HG03520 (cell line): ENCODE results near the gene SST.

Experiments
- ATAC-seq: cut with Tn5 transposase; IDR thresholded peaks from one replicate; pipeline ENCODE4 v1.9.1; 2021; ENCODE audit warnings: mild to moderate bottlenecking, moderate library complexity; ENCODE audit not compliant: unreplicated experiment

The SST gene

GRCh38 chr3:187636528-187636927 is 33.7 kb downstream of the SST start:
- no peak for ATAC-seq

DNA sequence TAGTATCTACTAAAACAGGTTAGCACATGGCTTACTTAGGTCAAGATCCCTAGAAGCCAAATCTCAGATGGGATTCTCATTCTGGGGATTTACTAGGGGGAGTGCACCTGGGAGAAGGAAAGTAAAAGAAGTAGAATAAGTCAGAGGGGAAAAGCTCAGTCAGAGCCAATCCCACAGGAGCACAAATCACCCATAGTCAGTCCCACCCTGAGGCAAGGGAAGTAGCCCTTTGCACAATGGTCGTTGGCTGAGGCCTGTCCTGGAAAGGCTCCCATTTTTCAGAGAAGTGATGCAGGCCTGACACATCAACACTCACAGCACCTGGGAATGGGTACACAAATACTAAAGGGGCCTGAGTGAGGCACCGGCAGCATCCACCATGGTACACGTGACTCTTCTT is 39.8 kb downstream of the SST start:
- no peak for ATAC-seq

- no peak for ATAC-seq
Observed at GRCh38 chr3:187629711-187630110, 40.5 kb downstream of the SST start.

DNA sequence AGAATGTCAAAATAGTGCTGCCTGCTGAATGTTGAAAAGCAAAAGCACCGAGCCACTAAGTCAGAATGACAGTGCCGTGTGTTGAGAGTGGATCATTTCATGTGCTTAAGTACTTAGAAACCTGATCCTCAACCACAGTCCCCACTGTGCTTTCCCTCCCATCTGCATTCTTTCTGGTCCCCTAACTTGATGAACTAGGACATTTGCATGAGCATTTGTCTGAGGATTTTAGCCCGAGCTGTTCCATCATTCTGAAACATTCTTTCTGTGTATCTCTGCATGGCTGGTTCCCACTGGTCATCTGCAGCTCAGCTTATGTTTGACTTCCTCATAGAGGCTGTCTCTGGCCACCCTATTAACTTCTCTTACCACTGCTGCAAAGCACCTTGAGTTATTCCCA is 42.0 kb downstream of the SST start:
- ATAC-seq: no peak

DNA sequence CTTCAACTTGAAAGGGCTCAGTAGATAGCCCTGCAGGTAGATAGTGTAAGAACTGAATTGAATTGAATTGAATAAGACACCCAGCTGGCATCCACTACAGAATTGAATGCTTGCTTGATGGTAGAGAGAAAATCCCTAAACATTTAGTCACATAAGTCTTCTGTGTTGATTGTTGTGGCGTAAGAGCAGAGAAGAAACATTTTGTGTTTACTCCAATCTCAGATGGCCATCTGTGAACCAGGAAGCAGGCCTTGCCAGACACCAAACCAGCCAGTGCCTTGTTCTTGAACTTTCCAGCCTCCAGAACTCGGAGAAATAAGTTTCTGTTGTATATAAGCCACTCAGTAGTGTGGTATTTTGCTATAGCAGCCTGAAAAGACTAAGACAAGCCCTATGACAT is 43.6 kb downstream of the SST start:
- ATAC-seq: no peak

DNA sequence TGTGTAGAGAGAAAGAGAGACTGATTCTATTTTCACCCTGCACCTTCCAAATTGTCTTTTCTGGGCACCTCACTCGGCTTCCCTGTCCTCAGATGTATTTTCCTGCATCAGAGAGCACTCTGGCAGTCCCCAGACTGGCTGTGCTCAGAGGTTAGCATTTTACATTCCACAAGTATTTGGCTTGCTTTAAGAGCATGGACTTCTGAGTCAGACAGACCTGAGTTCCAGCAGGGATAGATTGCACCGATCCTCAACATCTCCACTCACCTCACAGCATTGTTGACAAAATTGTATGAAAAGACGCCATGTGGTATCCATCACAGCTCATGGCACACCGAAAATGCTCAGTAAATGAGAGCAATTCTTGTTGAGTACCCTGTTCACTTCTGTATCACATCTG is 45.6 kb downstream of the SST start:
- no peak for ATAC-seq

- no peak for ATAC-seq
Observed at GRCh38 chr3:187623285-187623814, 46.8 kb downstream of the SST start.

GRCh38 chr3:187621881-187622280 is 48.3 kb downstream of the SST start:
- ATAC-seq: no peak

GRCh38 chr3:187619461-187619860 is 50.7 kb downstream of the SST start:
- no peak for ATAC-seq
